Right hindlimb (tissue), 1 donor: ENCODE measurements around the gene OTOA.
"Not testable (repeated sequence)": the region's sequence is repeated elsewhere in the genome, so short reads cannot be mapped to it uniquely, and the experiment has no call there.

Source experiments
- DNase-seq: peaks from one replicate; pipeline ENCODE4 v3.0.0-alpha.2; 2018

OTOA gene

DNA sequence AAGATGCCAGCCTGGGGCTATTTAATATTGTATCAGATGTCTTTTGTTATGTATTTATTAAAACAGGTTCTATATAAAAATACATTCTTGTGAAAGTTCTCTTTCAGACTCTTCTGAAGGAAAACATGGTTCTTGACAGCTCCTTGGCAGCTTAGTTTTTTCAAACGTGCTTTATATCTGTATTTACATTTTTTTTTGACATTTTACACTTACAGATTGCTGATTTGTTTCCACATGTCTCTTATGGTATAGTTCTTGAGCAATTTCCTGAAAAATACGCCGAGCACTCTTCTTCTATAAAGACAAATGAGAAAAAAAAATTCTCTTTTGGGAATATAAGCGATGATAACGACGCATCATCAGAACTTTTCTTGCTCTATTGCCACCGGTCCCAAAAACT lies 20.9 kb upstream of the OTOA start:
- DNase-seq, result no peak

GRCh38 chr16:21643785-21644184 lies 20.0 kb upstream of the OTOA start:
- no peak for DNase-seq

- no peak for DNase-seq
Observed at GRCh38 chr16:21644674-21645073, 19.1 kb upstream of the OTOA start.

DNA sequence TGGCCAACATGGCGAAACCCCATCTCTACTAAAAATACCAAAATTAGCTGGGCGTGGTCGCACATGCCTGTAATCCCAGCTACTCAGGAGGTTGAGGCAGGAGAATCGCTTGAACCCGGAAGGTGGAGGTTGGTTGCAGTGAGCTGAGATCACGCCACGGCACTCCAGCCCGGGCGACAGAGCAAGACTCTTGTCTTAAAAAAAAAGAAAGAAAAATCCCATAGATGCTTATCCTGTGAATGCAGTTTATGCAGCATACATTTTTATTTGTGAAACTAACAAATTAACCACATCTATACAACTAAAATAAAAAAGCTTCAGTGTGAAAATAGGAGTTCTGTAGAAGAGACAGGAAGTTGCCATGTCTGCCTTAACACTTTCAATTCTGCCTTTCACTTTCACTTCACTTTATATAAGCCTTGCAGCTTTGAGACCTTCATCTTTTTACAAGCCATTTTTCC lies 18.5 kb upstream of the OTOA start:
- DNase-seq, result no peak

DNA sequence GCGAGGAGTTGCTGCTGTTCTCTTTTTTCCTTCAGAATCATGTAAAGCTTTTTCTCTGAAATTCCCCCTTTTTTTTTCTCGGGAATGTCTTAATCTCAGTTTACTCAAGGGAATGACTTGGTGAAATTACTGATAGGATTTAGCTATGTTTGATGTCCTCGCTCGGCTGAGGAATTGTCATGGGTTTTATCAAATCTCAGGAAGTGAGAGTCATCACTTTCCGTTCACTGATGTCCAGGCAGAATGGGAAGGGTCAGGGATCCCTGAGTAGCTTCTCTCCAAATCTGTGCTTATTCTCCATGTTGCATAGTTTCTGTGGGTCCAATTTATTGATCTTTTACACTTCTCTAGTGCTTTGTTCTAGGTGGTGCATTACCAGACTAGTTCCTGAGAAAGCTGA lies 17.7 kb upstream of the OTOA start:
- DNase-seq, result no peak

- no peak for DNase-seq
Observed at GRCh38 chr16:21646721-21647561, 16.8 kb upstream of the OTOA start.

DNA sequence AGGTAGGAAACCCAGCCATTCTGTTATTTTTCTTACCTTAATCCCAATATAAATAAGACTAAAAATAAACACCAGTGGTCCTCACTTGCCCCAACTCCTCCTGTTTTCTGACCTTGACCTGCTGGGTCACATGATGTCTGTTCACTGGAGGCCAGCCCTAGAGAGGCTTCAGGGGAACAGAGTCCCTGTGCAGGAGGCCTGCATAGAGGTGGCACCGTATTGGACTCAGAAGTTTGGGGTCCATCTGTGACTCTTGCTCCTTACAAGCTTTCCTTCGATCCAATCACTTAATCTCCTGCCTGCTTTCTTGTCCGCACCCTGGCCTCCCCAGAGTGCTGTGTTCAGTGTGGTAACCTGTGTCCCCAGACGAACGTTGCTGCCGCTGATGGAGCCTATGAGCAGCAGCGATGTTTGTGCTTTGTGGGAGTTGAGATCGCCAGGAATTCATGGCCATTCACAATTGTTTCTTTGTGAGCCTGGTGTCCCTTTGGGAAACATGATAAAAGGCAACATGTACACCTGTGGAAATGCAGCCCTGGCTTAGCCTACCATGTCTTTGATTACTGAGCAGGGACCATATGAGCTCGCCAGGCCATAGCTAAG lies 16.1 kb upstream of the OTOA start:
- no peak for DNase-seq

DNA sequence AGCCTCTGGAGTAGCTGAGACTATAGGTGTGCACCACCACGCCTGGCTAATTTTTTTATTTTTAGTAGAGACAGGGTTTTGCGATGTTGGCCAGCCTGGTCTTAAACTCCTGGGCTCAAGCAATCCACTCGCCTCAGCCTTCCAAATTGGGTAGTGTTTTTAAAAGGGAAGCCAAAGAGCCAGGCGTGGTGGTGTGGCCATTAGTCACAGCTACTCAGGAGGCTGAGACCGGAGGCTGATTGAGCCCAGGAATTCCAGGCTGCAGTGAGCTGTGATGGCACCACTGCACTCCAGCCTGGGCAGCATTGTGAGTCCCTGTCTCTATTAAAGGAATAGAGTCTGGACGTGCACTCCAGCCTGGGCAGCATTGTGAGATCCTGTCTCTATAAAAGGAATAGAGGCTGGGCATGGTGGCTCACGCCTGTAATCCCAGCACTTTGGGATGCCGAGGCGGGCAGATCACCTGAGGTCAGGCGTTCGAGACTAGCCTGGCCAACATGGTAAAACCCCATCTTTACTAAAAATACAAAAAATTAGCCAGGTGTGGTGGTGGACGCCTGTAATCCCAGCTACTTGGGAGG lies 13.9 kb upstream of the OTOA start:
- DNase-seq, result not testable (repeated sequence)

GRCh38 chr16:21650521-21650920 lies 13.2 kb upstream of the OTOA start:
- DNase-seq, result no peak

- no peak for DNase-seq
Observed at GRCh38 chr16:21651515-21651914, 12.3 kb upstream of the OTOA start.

GRCh38 chr16:21652453-21652852 lies 11.3 kb upstream of the OTOA start, which contains the start of gene IGSF6:
Gene IGSF6 (minus strand): TSS chr16:21652608. CDS start chr16:21652598, 10 bp downstream.
- no peak for DNase-seq

- no peak for DNase-seq
Observed at GRCh38 chr16:21653571-21653970, 10.2 kb upstream of the OTOA start.

- DNase-seq, result no peak
Observed at GRCh38 chr16:21654466-21654865, 9.3 kb upstream of the OTOA start.

DNA sequence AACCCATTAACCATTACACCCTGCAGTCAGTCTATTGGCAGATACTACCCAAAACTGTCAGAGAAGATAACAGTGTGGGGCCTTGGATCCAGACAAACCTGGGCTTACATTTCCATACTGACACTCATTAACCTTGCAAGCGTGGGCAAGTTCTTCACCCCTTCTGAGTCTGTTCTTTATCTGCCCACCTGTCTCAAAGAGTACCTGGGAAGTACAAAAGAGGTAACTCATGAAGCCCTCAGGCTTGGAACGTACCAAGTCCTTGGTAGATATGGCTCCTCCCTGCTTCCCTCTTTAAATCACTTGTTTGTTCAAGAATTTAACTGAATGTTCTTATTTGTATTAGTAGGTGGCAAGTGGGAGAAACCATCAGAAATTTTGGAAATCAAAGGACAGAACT lies 8.9 kb upstream of the OTOA start:
- no peak for DNase-seq

GRCh38 chr16:21656795-21657768 lies 6.7 kb upstream of the OTOA start:
- DNase-seq, result no peak

GRCh38 chr16:21659124-21659523 lies 4.6 kb upstream of the OTOA start:
- DNase-seq, result no peak

GRCh38 chr16:21664801-21665492 lies 1.2 kb downstream of the OTOA start:
- DNase-seq, result no peak

DNA sequence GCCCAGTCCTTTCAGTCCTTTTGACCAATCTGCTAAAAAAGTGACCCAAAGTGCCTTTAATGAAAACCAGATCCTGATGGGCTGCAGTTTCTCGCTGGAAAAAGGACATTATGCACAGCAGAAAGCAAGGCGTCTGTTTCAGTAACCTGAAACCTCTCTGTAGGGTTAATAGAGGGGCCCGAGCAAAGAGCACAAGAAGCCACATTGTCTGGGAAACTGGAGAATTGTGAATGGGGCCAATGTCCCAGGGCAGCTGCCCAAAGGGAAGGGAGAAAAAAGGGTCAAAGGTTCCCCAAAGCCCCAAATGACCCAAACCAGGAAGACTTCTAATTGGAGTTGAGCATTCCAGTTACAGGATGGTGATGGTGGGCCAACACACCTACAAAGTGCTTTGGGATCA lies 3.0 kb downstream of the OTOA start:
- DNase-seq, result no peak

GRCh38 chr16:21667575-21667974 lies 3.8 kb downstream of the OTOA start:
- DNase-seq, result no peak

DNA sequence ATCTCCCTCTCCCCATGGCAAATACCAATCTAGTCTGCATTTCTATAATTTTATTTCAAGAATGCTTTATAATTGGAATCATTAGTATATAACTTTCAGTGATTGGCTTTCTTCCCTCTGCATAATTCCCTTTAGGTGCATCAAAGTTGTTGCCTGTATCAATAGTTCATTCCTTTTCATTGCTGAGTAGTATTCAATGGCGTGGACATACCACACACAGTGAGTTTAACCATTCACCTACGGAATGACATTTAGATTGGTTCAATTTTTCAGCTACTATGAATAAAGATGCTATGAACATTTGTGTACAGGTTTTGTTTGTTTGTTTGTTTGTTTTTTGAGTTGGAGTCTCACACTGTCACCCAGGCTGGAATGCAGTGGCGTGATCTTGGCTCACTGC lies 9.7 kb downstream of the OTOA start:
- no peak for DNase-seq

DNA sequence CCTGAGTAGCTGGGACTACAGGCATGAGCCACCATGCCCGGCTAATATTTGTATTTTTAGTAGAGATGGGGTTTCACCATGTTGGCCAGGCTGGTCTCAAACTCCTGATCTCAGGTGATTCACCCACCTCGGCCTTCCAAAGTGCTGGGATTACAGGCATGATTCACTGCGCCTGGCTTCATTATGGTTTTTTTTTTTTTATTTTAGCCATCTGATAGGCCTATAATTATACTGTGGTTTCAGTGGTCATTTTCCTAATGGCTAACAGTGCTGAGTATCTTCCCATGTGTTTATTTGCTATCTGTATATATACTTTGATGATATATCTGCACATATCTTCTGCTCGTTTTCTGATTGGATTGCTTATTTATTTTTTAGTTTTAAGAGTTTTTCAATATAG lies 10.7 kb downstream of the OTOA start:
- not testable (repeated sequence) for DNase-seq

DNA sequence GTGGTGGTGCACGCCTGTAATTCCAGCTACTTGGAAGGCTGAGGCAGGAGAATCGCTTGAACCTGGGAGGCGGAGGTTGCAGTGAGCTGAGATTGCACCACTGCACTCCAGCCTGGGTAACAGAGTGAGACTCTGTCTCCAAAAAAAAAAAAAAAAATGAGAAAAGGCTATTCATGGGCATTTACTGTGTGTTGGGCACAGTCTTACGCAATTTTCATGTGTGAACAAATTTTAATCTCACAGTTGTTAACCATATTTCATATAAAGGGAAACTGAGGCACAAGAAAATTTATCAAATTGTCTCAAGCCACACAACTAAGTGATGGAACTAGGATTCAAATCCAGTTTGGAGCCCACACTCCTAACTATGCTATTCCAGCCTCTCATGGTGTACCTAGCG lies 16.9 kb downstream of the OTOA start:
- not testable (repeated sequence) for DNase-seq
